Stimulated activated naive CD8-positive, alpha-beta T cell treated with anti-CD3 and anti-CD28 coated beads, Interleukin-15, amount 100 ng/mL, for 72 hours (primary cell): ENCODE data around the gene HLA-F.
A peak's percentile ranks its signal among the peaks of the same experiment; 100 is the strongest.

ENCODE experiments used
- ATAC-seq: fragments of 150-1000 bp; cut with Tn5 transposase; 2 replicates; pipeline ENCODE4 v1.10.0; 2021; ENCODE audit warnings: mild to moderate bottlenecking, moderate library complexity
- DNase-seq, 2 donors: peaks; one replicate each; pipeline ENCODE4 v3.0.0; 2021 to 2022
- H3K27ac Mint-ChIP-seq, 2 donors: one replicate each; pipeline ENCODE4 v1.8.0; 2022; ENCODE audit warnings: mild to moderate bottlenecking in 2 of 2, mixed read lengths in 2 of 2, moderate library complexity in 2 of 2
- H3K27me3 Mint-ChIP-seq: one replicate; pipeline ENCODE4 v1.8.0; 2022; ENCODE audit warnings: mixed read lengths
- H3K4me1 Mint-ChIP-seq: one replicate; pipeline ENCODE4 v1.8.0; 2022; ENCODE audit warnings: mild to moderate bottlenecking, mixed read lengths
- H3K4me3 Mint-ChIP-seq, 2 donors: one replicate each; pipeline ENCODE4 v1.8.0; 2022; ENCODE audit warnings: mild to moderate bottlenecking in 2 of 2, mixed read lengths in 2 of 2, moderate library complexity in 1 of 2
- H3K9me3 Mint-ChIP-seq, 2 donors: one replicate each; pipeline ENCODE4 v1.8.0; 2022; ENCODE audit warnings: mixed read lengths in 2 of 2

The HLA-F gene

DNA sequence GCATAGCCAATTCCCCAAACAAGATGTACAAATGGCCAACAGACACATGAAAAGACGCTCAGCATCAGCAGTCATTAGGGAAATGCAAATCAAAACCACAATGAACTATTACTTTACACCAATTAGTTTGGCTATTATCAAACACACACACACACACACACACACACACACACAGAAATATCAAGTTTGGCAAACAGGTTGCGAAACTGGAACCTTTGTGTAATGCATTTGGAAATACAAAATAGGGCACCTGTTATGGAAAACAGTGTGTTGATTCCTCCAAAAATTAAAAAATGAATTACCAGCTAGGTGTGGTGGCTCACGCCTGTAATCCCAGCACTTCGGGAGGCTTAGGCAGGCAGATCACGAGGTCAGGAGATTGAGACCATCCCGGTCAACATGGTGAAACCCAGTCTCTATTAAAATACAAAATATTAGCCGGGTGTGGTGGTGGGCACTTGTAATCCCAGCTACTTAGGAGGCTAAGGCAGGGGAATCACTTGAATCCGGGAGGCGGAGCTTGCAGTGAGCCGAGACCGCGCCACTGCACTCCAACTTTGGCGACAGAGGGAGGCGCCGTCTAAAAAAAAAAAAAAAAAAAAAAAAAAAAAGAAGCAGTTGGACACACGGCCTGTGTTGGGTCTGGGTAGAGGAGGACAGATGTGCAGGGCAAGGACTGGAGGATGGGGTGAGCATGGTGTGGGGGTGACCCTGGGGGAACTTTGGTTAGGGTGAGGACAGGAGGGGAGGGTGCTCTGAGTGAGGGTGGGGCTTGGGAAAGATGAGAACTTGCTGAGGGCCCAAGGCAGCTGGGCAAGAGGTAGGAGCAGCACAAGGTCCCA is 23.8 kb downstream of the HLA-F start:
- H3K27ac Mint-ChIP-seq, result no peak overlapping the region
- DNase-seq, result no peak
- ATAC-seq, result no peak
- H3K9me3 Mint-ChIP-seq, result no peaks in the 10 kb centered on the region
- H3K27me3 Mint-ChIP-seq, result no peaks in the 10 kb centered on the region
- H3K4me3 Mint-ChIP-seq, result peak overlapping the region; percentile 96 to 97
- peaks cover 38% of the 10 kb centered on the region for H3K4me1 Mint-ChIP-seq

DNA sequence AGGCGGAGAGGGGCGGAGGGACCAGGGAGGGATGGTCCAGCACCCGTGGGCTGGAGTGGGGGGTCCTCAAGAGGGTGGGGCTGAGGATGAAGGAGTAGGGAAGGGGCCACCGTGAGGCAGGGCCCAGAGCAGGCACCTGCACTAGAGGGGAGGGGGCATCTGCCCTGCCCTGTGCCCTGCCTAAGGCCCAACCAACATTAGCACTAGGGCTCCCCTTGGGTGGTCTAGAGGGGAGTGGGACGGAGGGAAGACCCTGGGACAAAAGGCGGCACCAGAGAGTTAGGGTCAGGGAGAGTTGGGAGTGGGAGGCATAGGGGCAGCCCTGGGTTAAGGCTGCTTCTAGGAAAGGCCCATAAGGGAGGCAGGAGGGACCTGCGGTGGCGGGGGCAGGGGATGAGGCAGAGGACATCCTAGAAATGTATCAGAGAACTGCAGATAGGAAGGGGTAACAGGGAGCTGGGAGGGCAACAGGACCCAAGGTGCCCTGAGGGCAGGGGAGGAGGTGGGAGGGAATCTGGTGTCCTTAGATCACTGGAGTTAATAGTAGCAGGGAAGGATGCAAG is 24.5 kb downstream of the HLA-F start:
- ATAC-seq, result no peak
- DNase-seq, result no peak
- Mint-ChIP-seq H3K9me3 (no peaks in the 10 kb centered on the region), H3K4me3 (peak overlapping the region; percentile 96 to 97), H3K27ac (peak overlapping the region in 1 of 2 donors; percentile 91), H3K27me3 (no peaks in the 10 kb centered on the region), H3K4me1 (peaks cover 43% of the 10 kb centered on the region)

DNA sequence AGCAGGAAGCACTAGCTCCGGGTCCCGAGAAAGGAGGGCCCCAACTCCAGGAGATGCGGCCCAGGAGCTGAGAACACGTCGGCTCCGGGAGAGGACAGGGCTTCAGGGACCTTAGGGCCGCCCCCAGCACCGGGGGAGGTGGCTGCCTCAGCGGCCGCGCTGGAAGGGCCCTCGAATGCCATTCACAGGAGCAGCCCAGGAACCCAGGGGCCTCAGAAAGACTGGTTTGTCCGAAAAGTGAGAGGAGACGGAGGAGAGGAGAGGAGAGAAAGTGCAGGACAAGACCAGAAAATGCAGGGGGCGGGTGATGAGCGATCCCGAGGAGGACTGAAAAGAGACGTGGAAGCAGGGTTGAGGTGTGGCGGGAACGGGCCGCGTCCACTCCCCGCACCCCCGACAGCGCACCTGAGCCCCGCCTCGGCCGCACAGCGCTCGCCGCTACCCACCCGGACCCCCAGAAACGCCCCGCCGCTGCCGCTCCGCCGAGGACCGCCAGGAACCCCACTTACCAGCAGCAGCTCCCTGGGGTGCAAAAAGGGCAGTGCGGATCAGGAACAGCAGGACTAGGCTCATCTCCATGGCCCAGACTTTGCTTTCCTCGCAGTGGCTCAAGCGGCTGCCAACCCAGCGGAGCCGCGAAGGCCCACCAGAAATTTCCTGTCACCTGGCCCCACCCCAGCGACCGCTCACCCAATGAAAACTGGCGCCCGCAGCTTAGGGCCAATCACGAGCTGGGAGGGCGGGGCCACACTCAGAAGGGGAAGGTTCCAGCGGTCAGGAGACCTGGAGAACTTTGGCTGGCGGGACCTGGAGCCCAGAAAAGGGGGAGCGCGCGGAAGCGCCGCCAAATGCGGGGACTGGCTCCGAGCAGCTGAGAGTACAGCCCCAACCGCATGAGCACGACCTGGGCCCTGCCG is 25.4 kb downstream of the HLA-F start:
- Mint-ChIP-seq H3K27ac (peak overlapping the region in 1 of 2 donors; percentile 91), H3K4me3 (peak overlapping the region; percentile 96 to 97), H3K27me3 (no peaks in the 10 kb centered on the region), H3K4me1 (peaks cover 51% of the 10 kb centered on the region), H3K9me3 (no peaks in the 10 kb centered on the region)
- DNase-seq, result peak; percentile 73 to 81
- peak; percentile 80 for ATAC-seq

DNA sequence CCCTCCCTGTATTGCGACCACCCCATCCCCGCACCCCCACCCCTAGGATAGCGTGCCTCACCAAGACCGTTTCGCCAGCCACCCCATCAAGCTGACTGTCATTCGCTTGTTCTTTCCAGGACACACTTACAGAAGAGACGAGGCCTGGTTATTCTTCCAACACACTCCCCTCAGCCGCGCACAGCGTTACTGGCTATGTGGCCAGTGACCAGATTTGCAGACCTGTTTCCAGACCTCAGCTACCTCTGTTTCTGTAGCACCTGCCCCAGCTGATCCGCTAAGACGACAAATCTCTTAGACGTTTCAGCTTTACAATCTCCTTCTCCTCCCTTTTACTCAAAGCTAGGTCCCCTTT is 26.1 kb downstream of the HLA-F start:
- peak overlapping the region; percentile 96 to 97 for H3K4me3 Mint-ChIP-seq
- no peak for DNase-seq
- H3K27ac Mint-ChIP-seq, result peak overlapping the region in 1 of 2 donors; percentile 52
- H3K4me1 Mint-ChIP-seq, result peaks cover 52% of the 10 kb centered on the region
- H3K9me3 Mint-ChIP-seq, result no peaks in the 10 kb centered on the region
- H3K27me3 Mint-ChIP-seq, result no peaks in the 10 kb centered on the region
- ATAC-seq, result peak; percentile 4

DNA sequence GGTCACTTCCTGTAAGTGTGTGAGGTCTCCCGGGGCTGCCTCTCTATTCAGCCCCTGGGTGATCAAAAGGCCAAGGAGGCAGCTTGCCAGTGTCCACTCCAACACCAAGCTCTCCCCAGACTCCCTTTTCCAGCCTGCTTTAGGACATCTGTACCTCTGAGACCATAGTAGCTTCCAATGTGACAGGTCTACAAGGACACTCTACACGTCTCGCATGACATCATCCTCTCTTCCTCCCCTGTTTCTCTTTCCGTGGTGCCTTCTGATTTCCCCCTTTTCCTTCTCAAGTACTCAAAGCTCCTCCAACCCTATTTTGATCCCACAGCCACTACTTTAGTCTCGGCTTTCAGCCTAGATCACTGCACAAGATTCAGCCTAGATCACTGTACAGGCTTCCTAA is 26.4 kb downstream of the HLA-F start:
- Mint-ChIP-seq H3K27ac (peak overlapping the region in 1 of 2 donors; percentile 52), H3K9me3 (no peaks in the 10 kb centered on the region), H3K4me1 (peaks cover 52% of the 10 kb centered on the region), H3K27me3 (no peaks in the 10 kb centered on the region), H3K4me3 (peak overlapping the region; percentile 96 to 97)
- ATAC-seq, result no peak
- DNase-seq, result no peak

DNA sequence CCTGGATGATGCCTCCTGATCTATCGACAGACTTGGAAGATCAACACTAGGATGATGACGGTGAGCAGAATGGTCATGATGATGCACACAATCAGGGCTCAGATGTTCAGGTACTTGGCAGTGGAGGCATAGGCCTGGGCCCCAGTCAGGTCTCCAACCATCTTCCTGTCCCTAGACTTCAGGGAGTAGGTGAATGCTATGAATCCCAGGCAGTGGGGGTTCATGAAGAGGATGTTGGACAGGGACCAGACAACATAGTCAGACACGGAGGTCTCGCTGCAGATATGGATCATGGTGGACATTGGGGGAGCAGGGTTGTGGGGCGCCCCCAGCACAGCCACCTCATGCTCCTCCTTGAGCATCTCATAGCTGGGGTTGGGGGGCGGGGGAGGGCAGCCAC is 27.5 kb downstream of the HLA-F start:
- peaks cover 58% of the 10 kb centered on the region for H3K4me1 Mint-ChIP-seq
- H3K4me3 Mint-ChIP-seq, result no peak overlapping the region
- no peaks in the 10 kb centered on the region for H3K9me3 Mint-ChIP-seq
- no peak overlapping the region for H3K27ac Mint-ChIP-seq
- DNase-seq (no peak), ATAC-seq (no peak)
- H3K27me3 Mint-ChIP-seq, result peaks cover 7% of the 10 kb centered on the region

DNA sequence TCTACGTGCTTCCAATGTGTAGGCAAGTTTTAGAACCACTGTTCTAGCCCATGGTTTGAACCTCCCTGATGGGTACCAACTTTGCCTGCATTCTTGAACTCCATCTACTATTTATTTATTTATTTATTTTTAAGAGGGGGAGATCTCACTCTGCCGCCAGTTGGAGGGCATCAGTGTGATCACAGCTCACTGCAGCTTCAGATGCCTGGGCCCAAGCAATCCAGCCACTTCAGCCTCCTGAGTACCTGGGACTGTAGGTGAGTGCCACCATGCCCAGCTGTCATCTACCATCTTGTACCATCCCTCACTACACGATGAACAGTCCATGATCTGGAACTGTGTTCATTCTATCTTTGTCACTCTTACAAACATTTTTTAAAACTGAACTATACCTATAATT is 28.2 kb downstream of the HLA-F start:
- peaks cover 15% of the 10 kb centered on the region for H3K27me3 Mint-ChIP-seq

DNA sequence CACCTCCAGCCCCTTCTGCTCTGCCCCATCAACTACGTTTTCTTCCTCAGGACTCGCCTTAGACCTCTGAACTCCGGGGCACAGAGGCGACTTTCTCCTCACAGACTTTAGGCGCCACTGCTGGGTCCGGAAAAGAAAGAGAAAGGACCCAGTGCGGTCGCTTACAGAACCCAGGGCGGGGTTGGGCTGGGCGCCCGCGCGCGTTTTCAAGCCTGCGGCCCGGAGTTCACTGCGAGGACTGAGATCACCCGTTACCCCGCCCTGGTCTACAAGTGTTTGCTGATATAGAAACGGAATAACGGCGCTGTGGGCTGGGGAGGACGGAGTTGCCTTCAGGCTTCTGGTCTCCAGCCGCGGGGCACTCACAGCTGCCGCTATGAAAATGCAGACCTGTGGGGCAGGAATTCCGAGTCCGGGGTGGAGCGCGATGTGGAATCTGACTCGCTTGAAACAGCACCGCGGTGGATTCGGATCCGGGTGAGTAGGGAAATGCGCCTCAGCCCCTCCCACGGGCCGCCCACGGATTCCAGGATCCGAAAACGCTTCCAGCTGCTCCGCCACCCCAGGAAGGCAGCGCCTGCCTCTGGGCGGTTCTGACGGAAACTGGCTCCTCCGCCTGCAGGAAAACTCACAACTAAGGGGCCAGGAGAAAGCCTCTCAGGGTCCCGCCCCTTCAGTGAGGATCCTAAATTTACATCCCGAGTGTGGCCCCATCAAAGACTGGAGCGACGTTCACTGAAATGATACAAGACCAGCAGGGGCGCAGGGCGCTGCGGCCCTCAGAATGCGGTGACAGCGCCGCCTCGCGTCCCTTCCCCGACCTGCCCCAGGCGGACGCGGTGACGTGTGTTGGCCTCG is 29.4 kb downstream of the HLA-F start:
- Mint-ChIP-seq H3K9me3 (no peaks in the 10 kb centered on the region), H3K27me3 (peaks cover 24% of the 10 kb centered on the region), H3K4me1 (peaks cover 51% of the 10 kb centered on the region), H3K27ac (peak overlapping the region; percentile 87 to 93), H3K4me3 (peak overlapping the region; percentile 91 to 94)
- ATAC-seq (peak; percentile 84), DNase-seq (peak; percentile 81 to 86)

More for the DNA sequence above, 28.2 kb downstream of the HLA-F start:
- H3K4me3 Mint-ChIP-seq, result peak overlapping the region; percentile 91 to 94
- ATAC-seq (no peak), DNase-seq (no peak)
- no peaks in the 10 kb centered on the region for H3K9me3 Mint-ChIP-seq
- H3K4me1 Mint-ChIP-seq, result peaks cover 58% of the 10 kb centered on the region
- H3K27ac Mint-ChIP-seq, result no peak overlapping the region

DNA sequence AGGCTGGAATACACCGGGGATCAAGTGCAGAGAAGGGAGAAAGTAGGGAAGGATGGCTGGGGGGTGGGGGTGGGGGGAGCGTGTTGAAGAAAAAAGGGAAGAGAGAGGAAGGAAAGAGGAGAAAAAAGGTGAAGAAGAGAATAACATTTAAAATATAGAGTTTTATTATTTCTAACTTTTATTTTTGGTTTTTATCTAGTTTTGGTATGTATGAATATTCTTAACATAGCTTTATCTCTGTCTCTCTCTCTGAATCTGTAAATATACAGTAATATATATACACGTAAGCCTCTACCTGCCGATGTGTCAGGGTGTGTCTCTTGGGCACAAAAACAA is 30.0 kb downstream of the HLA-F start:
- DNase-seq (no peak), ATAC-seq (no peak)
- Mint-ChIP-seq H3K4me1 (peaks cover 45% of the 10 kb centered on the region), H3K4me3 (peak overlapping the region; percentile 91 to 94), H3K27me3 (peaks cover 26% of the 10 kb centered on the region), H3K27ac (peak overlapping the region in 1 of 2 donors; percentile 93), H3K9me3 (no peaks in the 10 kb centered on the region)

DNA sequence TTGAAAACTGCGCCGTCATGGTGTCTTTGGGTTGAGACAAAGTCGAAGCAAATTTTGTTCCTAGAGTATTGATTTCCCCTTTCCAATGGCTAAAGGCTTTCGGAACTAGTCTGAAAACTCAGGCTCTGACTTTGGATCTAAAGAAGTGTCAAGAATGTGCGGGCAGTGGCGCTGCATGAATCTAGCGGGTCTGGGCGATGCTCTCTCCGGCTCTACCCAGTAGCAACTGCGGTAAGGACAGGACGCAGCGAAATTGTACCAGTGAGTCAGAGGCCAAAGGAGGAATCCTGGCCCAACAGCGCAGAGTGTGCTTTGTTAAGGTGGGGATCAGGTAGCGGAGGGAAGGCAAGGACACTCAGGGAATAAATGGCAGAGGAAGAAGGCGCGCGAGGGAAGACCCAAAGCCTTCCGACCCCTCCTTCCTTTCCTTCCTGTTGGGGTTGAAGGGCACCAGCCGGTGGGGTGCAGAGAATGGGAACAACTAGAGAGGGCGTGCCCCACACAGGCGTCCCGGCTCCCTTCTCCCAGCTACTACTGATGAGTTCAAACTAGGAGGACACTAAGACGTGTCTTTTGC is 32.1 kb downstream of the HLA-F start:
- ATAC-seq, result no peak
- Mint-ChIP-seq H3K9me3 (no peaks in the 10 kb centered on the region), H3K4me3 (peak overlapping the region in 1 of 2 donors; percentile 21), H3K27me3 (peaks cover 38% of the 10 kb centered on the region), H3K27ac (no peak overlapping the region), H3K4me1 (peaks cover 36% of the 10 kb centered on the region)
- no peak for DNase-seq

DNA sequence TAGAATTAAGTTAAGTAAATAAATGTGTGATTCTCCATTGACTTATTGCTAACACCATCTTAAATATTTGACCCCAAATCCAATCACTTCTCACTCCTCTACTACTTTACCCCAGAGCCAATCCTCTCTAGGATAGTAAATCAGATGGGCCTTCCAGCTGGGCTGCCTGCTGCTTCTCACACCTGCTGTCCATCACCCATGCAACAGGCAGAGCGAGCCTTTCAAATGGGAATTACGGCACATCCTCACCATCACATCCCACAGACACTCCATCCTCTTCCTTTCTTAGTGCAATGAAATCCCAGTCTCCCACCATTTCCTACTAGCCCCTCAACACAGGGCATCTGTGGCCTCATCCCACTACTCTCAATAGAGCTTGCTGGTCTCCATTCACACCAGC is 34.0 kb downstream of the HLA-F start:
- H3K4me3 Mint-ChIP-seq, result no peak overlapping the region
- H3K4me1 Mint-ChIP-seq, result peaks cover 25% of the 10 kb centered on the region
- DNase-seq, result no peak
- H3K9me3 Mint-ChIP-seq, result no peaks in the 10 kb centered on the region
- no peak for ATAC-seq
- no peak overlapping the region for H3K27ac Mint-ChIP-seq
- H3K27me3 Mint-ChIP-seq, result peaks cover 38% of the 10 kb centered on the region

DNA sequence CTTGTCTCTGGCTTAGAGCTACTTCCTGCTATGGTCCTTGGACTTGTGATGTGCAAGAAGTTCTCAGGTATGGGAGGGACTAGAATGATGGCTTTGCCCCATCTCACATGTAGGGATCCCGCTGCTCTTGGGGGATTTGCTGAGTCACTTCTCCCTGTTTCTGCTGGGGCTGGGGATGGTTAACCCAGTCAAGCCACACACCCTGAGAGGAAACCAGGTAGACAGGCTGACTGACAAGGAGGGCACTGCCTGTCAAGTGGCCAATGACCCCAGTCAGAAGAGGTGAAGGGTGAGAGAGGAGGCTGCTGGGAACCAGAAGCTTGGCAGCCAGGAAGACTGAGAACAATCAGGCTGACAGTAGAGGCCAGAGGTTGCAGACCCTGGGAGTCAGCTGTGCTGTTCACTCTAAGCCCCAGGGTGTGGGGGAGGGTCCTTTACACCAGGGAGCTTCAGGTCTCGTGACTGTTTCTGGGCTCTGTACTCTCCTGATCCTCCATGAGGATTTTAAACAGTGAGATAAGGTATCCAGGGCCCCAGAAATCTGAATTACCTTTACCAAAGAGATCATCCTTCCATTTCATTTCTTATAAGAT is 34.6 kb downstream of the HLA-F start:
- Mint-ChIP-seq H3K9me3 (no peaks in the 10 kb centered on the region), H3K27me3 (peaks cover 38% of the 10 kb centered on the region), H3K4me1 (peaks cover 25% of the 10 kb centered on the region), H3K27ac (no peak overlapping the region), H3K4me3 (no peak overlapping the region)
- DNase-seq (no peak), ATAC-seq (no peak)

DNA sequence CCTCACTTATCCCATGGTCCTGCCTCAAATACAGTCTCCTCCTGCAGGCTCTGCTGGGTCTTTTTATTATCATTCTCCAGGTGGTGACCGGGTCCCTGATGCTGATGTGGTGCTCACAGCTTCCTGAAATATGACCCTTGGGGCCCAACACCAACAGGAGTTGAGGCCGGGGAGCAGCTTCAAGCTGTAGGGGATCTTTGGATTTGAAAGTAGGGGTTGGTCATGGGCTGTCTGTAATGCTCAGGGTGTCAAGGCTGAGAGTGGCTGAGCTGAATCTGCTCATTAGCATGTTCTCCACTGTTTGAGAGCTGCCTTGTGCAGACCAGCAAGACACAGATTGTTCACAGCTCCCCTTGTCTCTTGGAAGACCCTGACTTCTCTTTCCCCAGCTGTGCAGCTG is 35.5 kb downstream of the HLA-F start:
- H3K4me3 Mint-ChIP-seq, result no peak overlapping the region
- ATAC-seq, result no peak
- no peaks in the 10 kb centered on the region for H3K9me3 Mint-ChIP-seq
- peaks cover 25% of the 10 kb centered on the region for H3K4me1 Mint-ChIP-seq
- H3K27me3 Mint-ChIP-seq, result peaks cover 38% of the 10 kb centered on the region
- H3K27ac Mint-ChIP-seq, result no peak overlapping the region
- DNase-seq, result no peak

DNA sequence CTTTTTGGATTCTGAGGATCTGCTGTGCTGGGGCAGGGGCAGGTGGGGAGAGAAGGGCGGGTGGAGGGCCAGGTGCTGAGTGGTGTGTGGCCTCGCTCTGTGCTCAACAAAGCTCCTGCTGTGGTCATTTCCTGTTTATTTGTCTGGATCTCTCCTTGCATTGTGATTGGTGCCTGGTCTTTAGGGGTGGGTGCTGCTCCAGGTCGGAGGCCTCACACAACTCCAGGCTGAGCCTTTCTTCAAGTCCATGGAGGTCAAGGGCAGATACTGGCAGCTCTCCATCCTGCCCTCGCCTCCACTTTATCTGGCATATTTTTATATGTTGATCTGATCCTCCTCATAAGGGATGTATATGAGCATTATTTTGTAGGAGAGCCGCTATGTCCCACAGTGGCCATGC is 36.2 kb downstream of the HLA-F start:
- H3K27ac Mint-ChIP-seq, result no peak overlapping the region
- ATAC-seq (no peak), DNase-seq (no peak)
- H3K27me3 Mint-ChIP-seq, result peaks cover 38% of the 10 kb centered on the region
- H3K9me3 Mint-ChIP-seq, result no peaks in the 10 kb centered on the region
- no peak overlapping the region for H3K4me3 Mint-ChIP-seq
- peaks cover 32% of the 10 kb centered on the region for H3K4me1 Mint-ChIP-seq
